SK-N-SH (cell line): ENCODE measurements around the gene TUNAR. TPM values are rescaled to one million over a fixed set of nuclear protein-coding genes. Genes with fewer than 3 reads are reported as not detected.

ENCODE experiments used
- CTCF ChIA-PET: fragments of 300-600, 350-600 bp; formaldehyde crosslinking; extraction: SDS; loops from one replicate; lab custom pipeline; 2021; lab: Yijun Ruan, JAX
- POLR2A ChIA-PET: fragments of 350-600 bp; sonication (Branson Sonifier 250); formaldehyde crosslinking; extraction: SDS; loops from one replicate; lab custom pipeline; 2020; ENCODE audit warnings: antibody characterized with exemption, inconsistent platforms; lab: Yijun Ruan, JAX
- DNase-seq: peaks from one replicate; pipeline ENCODE4 v3.0.0; 2012
- H2AFZ ChIP-seq: fragments of 200-600 bp; sonication (generic); 2 replicates; pipeline ENCODE4 v1.8.1; 2016; ENCODE audit warnings: antibody characterized with exemption, mild to moderate bottlenecking, low read depth
- H3F3A ChIP-seq: fragments of 200-600 bp; sonication (generic); replicated peaks from 2 replicates; pipeline ENCODE3; 2016; ENCODE audit warnings: antibody characterized with exemption, mild to moderate bottlenecking; ENCODE audit not compliant: insufficient read depth
- H3K27ac ChIP-seq, 2 experiments: fragments of 200-500 bp in 1 of 2; fragments of 200-600 bp in 1 of 2; sonication (Bioruptor generic) in 1 of 2; sonication (generic), shearing (Covaris generic) in 1 of 2; 2 replicates each; pipeline versions ENCODE4 v1.5.1 to v1.6.1; 2014 to 2016; ENCODE audit warnings: low read depth in 2 of 2, inconsistent platforms in 1 of 2, low read length in 1 of 2, mild to moderate bottlenecking in 1 of 2, mixed read lengths in 1 of 2
- H3K27me3 ChIP-seq: fragments of 200-600 bp; sonication (generic), shearing (Covaris generic); 2 replicates; pipeline ENCODE4 v1.6.1; 2016; ENCODE audit warnings: mixed run types; ENCODE audit not compliant: insufficient read depth
- H3K36me3 ChIP-seq, 2 experiments: fragments of 200-500 bp in 1 of 2; fragments of 200-600 bp in 1 of 2; sonication (Bioruptor generic) in 1 of 2; sonication (generic) in 1 of 2; replicated peaks in 1 of 2; 2 replicates each; pipeline versions ENCODE3 to v1.5.1; 2014 to 2016; ENCODE audit warnings: low read length in 1 of 2, mild to moderate bottlenecking in 1 of 2; ENCODE audit not compliant: insufficient read depth in 2 of 2, control insufficient read depth in 1 of 2
- H3K4me1 ChIP-seq, 2 experiments: fragments of 200-500 bp in 1 of 2; fragments of 200-600 bp in 1 of 2; sonication (Bioruptor generic) in 1 of 2; sonication (generic), shearing (Covaris generic) in 1 of 2; 2 replicates each; pipeline versions ENCODE4 v1.5.1 to v1.6.1; 2014 to 2016; ENCODE audit warnings: low read depth in 1 of 2, low read length in 1 of 2, mixed run types in 1 of 2; ENCODE audit not compliant: insufficient read depth in 2 of 2, control insufficient read depth in 1 of 2
- H3K4me2 ChIP-seq: fragments of 200-600 bp; sonication (generic), shearing (Covaris generic); 2 replicates; pipeline ENCODE4 v1.6.1; 2017; ENCODE audit warnings: mixed run types
- H3K4me3 ChIP-seq, 2 experiments: fragments of 200-500 bp in 1 of 2; fragments of 200-600 bp in 1 of 2; sonication (Bioruptor generic) in 1 of 2; sonication (generic), shearing (Covaris generic) in 1 of 2; 2 replicates each; pipeline versions ENCODE4 v1.5.1 to v1.8.1; 2014 to 2016; ENCODE audit warnings: low read depth in 2 of 2, inconsistent platforms in 1 of 2, low read length in 1 of 2, mild to moderate bottlenecking in 1 of 2, mixed read lengths in 1 of 2, moderate library complexity in 1 of 2
- H3K79me2 ChIP-seq: fragments of 200-600 bp; sonication (generic); 2 replicates; pipeline ENCODE4 v1.8.1; 2017; ENCODE audit warnings: mild to moderate bottlenecking; ENCODE audit not compliant: insufficient read depth
- H3K9ac ChIP-seq: fragments of 200-600 bp; sonication (generic); 2 replicates; pipeline ENCODE4 v1.6.1; 2017; ENCODE audit warnings: mixed run types
- H3K9me2 ChIP-seq: fragments of 200-600 bp; sonication (generic); 2 replicates; pipeline ENCODE4 v1.6.1; 2017; ENCODE audit warnings: mixed run types
- H3K9me3 ChIP-seq: fragments of 200-600 bp; sonication (generic); 2 replicates; pipeline ENCODE4 v1.6.1; 2017; ENCODE audit warnings: mixed run types, mild to moderate bottlenecking, moderate library complexity
- H4K20me1 ChIP-seq: fragments of 200-600 bp; sonication (generic); 2 replicates; pipeline ENCODE4 v1.6.1; 2017; ENCODE audit warnings: mild to moderate bottlenecking, mixed run types; ENCODE audit not compliant: insufficient read depth
- CHD2 ChIP-seq: fragments of 150-350 bp; IDR thresholded peaks from 2 replicates; pipeline ENCODE4 v1.6.1; 2018; ENCODE audit warnings: low read length; ENCODE audit not compliant: partially characterized antibody
- EZH2phosphoT487 ChIP-seq: fragments of 200-600 bp; sonication (generic); IDR thresholded peaks from 2 replicates; pipeline ENCODE4 v1.6.1; 2017; ENCODE audit warnings: low read depth, mixed run types, mild to moderate bottlenecking, antibody characterized with exemption, moderate library complexity, borderline replicate concordance
- FOSL2 ChIP-seq: IDR thresholded peaks from 2 replicates; pipeline ENCODE4 v1.4.0; 2012; ENCODE audit warnings: low read depth, mild to moderate bottlenecking, moderate library complexity, borderline replicate concordance
- FOXM1 ChIP-seq: IDR thresholded peaks from 2 replicates; pipeline ENCODE4 v1.4.0; 2012; ENCODE audit warnings: low read depth, mild to moderate bottlenecking
- JUND ChIP-seq: IDR thresholded peaks from 2 replicates; pipeline ENCODE4 v1.4.0; 2012
- POLR2AphosphoS5 ChIP-seq: IDR thresholded peaks from 2 replicates; pipeline ENCODE4 v1.6.1; 2012; ENCODE audit warnings: low read depth, low read length
- RAD21 ChIP-seq: IDR thresholded peaks from 2 replicates; pipeline ENCODE4 v1.6.1; 2012; ENCODE audit warnings: mild to moderate bottlenecking, low read length
- RXRA ChIP-seq: IDR thresholded peaks from 2 replicates; pipeline ENCODE4 v1.4.0; 2012; ENCODE audit warnings: low read depth, mild to moderate bottlenecking, borderline replicate concordance
- SIN3A ChIP-seq: IDR thresholded peaks from 2 replicates; pipeline ENCODE4 v1.6.1; 2012; ENCODE audit warnings: low read depth, mild to moderate bottlenecking, low read length, moderate library complexity, borderline replicate concordance
- TAF1 ChIP-seq: IDR thresholded peaks from 2 replicates; pipeline ENCODE4 v1.6.1; 2012; ENCODE audit warnings: low read depth, mild to moderate bottlenecking, low read length, moderate library complexity, borderline replicate concordance
- TCF12 ChIP-seq: IDR thresholded peaks from 2 replicates; pipeline ENCODE4 v1.4.0; 2012
- WGBS: methylation state at CpG from one replicate; pipeline ENCODE4 v1.1.6; 2017; ENCODE audit warnings: low lambda C conversion rate; 5-methylcytosine and 5-hydroxymethylcytosine counted together
- polyA plus RNA-seq, 3 experiments: library from polyadenylated mRNA; depleted of rRNA; stranded (reverse); fragments of >200 nt; gene quantifications; 2 replicates each; pipeline ENCODE4 v1.2.3, GENCODE V29; 2012
- TF ChIP-seq, protein P1 (sequence below): IDR thresholded peaks from 2 replicates; pipeline ENCODE4 v1.4.0; 2012; ENCODE audit warnings: low read depth
- TF ChIP-seq, protein P2 (sequence below): IDR thresholded peaks from 2 replicates; pipeline ENCODE4 v1.4.0; 2012; ENCODE audit warnings: low read depth, borderline replicate concordance
- TF ChIP-seq, protein P3 (sequence below): IDR thresholded peaks from 2 replicates; pipeline ENCODE4 v1.6.1; 2012; ENCODE audit warnings: mild to moderate bottlenecking, low read depth, low read length, moderate library complexity
- TF ChIP-seq, protein P4 (sequence below): fragments of 150-350 bp; IDR thresholded peaks from 2 replicates; pipeline ENCODE4 v1.6.1; 2016; ENCODE audit warnings: mild to moderate bottlenecking, low read depth, low read length

TUNAR gene
- polyA plus RNA-seq, 1 of the 3 experiments (the other 2 are of a cell fraction): 0.02 TPM

DNA sequence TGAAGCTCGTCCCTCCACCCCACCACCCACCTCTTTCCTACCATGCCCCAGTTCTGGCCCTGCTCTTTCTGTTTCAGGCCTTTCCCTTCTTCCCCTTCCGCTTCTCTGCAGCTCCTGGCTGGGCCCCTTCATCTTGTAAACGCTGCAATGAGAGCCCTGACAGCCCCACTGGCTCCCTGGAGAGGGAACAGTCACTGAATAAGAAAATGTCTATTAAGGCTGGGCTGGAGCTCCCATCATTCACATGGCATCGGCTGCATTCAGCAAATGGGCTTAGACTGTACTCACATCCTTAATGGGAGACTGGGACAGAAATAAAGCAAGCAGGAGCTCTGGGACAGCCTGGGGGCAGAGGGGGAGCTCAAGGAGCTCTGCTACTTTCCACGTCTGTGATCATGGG is 45.2 kb upstream of the TUNAR start:
- TF ChIP-seq CHD2 (no peak), JUND (no peak), TAF1 (no peak), FOSL2 (no peak), RAD21 (no peak), EZH2phosphoT487 (no peak), FOXM1 (no peak), SIN3A (no peak), RXRA (no peak), TCF12 (no peak), POLR2AphosphoS5 (no peak)
- TF ChIP-seq, protein P1, sequence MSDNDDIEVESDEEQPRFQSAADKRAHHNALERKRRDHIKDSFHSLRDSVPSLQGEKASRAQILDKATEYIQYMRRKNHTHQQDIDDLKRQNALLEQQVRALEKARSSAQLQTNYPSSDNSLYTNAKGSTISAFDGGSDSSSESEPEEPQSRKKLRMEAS: no peak
- TF ChIP-seq, protein P2, sequence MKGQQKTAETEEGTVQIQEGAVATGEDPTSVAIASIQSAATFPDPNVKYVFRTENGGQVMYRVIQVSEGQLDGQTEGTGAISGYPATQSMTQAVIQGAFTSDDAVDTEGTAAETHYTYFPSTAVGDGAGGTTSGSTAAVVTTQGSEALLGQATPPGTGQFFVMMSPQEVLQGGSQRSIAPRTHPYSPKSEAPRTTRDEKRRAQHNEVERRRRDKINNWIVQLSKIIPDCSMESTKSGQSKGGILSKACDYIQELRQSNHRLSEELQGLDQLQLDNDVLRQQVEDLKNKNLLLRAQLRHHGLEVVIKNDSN: no peak
- TF ChIP-seq, protein P3, sequence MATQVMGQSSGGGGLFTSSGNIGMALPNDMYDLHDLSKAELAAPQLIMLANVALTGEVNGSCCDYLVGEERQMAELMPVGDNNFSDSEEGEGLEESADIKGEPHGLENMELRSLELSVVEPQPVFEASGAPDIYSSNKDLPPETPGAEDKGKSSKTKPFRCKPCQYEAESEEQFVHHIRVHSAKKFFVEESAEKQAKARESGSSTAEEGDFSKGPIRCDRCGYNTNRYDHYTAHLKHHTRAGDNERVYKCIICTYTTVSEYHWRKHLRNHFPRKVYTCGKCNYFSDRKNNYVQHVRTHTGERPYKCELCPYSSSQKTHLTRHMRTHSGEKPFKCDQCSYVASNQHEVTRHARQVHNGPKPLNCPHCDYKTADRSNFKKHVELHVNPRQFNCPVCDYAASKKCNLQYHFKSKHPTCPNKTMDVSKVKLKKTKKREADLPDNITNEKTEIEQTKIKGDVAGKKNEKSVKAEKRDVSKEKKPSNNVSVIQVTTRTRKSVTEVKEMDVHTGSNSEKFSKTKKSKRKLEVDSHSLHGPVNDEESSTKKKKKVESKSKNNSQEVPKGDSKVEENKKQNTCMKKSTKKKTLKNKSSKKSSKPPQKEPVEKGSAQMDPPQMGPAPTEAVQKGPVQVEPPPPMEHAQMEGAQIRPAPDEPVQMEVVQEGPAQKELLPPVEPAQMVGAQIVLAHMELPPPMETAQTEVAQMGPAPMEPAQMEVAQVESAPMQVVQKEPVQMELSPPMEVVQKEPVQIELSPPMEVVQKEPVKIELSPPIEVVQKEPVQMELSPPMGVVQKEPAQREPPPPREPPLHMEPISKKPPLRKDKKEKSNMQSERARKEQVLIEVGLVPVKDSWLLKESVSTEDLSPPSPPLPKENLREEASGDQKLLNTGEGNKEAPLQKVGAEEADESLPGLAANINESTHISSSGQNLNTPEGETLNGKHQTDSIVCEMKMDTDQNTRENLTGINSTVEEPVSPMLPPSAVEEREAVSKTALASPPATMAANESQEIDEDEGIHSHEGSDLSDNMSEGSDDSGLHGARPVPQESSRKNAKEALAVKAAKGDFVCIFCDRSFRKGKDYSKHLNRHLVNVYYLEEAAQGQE: no peak
- TF ChIP-seq, protein P4, sequence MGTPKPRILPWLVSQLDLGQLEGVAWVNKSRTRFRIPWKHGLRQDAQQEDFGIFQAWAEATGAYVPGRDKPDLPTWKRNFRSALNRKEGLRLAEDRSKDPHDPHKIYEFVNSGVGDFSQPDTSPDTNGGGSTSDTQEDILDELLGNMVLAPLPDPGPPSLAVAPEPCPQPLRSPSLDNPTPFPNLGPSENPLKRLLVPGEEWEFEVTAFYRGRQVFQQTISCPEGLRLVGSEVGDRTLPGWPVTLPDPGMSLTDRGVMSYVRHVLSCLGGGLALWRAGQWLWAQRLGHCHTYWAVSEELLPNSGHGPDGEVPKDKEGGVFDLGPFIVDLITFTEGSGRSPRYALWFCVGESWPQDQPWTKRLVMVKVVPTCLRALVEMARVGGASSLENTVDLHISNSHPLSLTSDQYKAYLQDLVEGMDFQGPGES: no peak
- peaks cover 0 to 7% of the 10 kb centered on the region in 2 experiments; a peak in 1 of 4 replicates for H3K4me1 ChIP-seq
- H3K36me3 ChIP-seq: no peaks in the 10 kb centered on the region
- no peaks in the 10 kb centered on the region for H3K79me2 ChIP-seq
- H3K9ac ChIP-seq: no peak overlapping the region
- H4K20me1 ChIP-seq: no peaks in the 10 kb centered on the region
- H3K27me3 ChIP-seq: no peaks in the 10 kb centered on the region
- CTCF ChIA-PET: interaction anchor here (1.0 kb wide), 1 partner anchor 8 kb away, joined by 3 read pairs; no protein-coding TSS in a partner anchor
- no peak overlapping the region for H3K4me3 ChIP-seq
- no peaks in the 10 kb centered on the region for H3K9me3 ChIP-seq
- no peak overlapping the region for H3K27ac ChIP-seq
- POLR2A ChIA-PET: no interaction called here
- no peaks in the 10 kb centered on the region for H3F3A ChIP-seq
- H2AFZ ChIP-seq: no peak overlapping the region
- no peak overlapping the region for H3K4me2 ChIP-seq
- H3K9me2 ChIP-seq: no peaks in the 10 kb centered on the region
- 14% methylated on average over 5 of the region's 5 CpGs for WGBS
- DNase-seq: no peak
